Lower leg skin (tissue), 3 donors: Measurements from ENCODE around the gene PEX6.

Source experiments
- POLR2A ChIP-seq, 2 donors: fragments of 450-650 bp; IDR thresholded peaks; one replicate each; pipeline ENCODE4 v1.6.1; 2016 to 2017; ENCODE audit warnings: antibody characterized with exemption in 2 of 2, mild to moderate bottlenecking in 1 of 2, moderate library complexity in 1 of 2
- TF ChIP-seq, protein P1 (sequence below), 3 donors: fragments of 450-650 bp; IDR thresholded peaks; one replicate each; pipeline ENCODE4 v1.5.1; 2016; ENCODE audit warnings: antibody characterized with exemption in 3 of 3, mild to moderate bottlenecking in 3 of 3, moderate library complexity in 2 of 3

- TF ChIP-seq, protein P1, sequence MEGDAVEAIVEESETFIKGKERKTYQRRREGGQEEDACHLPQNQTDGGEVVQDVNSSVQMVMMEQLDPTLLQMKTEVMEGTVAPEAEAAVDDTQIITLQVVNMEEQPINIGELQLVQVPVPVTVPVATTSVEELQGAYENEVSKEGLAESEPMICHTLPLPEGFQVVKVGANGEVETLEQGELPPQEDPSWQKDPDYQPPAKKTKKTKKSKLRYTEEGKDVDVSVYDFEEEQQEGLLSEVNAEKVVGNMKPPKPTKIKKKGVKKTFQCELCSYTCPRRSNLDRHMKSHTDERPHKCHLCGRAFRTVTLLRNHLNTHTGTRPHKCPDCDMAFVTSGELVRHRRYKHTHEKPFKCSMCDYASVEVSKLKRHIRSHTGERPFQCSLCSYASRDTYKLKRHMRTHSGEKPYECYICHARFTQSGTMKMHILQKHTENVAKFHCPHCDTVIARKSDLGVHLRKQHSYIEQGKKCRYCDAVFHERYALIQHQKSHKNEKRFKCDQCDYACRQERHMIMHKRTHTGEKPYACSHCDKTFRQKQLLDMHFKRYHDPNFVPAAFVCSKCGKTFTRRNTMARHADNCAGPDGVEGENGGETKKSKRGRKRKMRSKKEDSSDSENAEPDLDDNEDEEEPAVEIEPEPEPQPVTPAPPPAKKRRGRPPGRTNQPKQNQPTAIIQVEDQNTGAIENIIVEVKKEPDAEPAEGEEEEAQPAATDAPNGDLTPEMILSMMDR (IDR thresholded peaks at IDR 0.05) = no peak
- peak in 1 of 2 donors; percentile 1 for TF ChIP-seq POLR2A (IDR thresholded peaks at IDR 0.05)
Observed at GRCh38 chr6:42928986-42929820, 49.8 kb downstream of the PEX6 start, which contains the start of gene CNPY3.
